ENCODE results near the gene C15orf40.
"Not testable (repeated sequence)": the region's sequence is repeated elsewhere in the genome, so short reads cannot be mapped to it uniquely, and the experiment has no call there.

Gene C15orf40

GRCh38 chr15:83012076-83012426, 612 bp upstream of the C15orf40 start:
- H3K4me3 Mint-ChIP-seq, result peak overlapping the region; percentile 100
- DNase-seq (no peak), ATAC-seq (no peak)
- peaks cover 37% of the 10 kb centered on the region for H3K36me3 Mint-ChIP-seq (ENCODE audit: low read depth)
- H3K9me3 Mint-ChIP-seq, result peaks cover 14% of the 10 kb centered on the region
- H3K4me1 Mint-ChIP-seq, result peaks cover 45% of the 10 kb centered on the region
- no peaks in the 10 kb centered on the region for H3K27me3 Mint-ChIP-seq
- H3K27ac Mint-ChIP-seq, result peak overlapping the region; percentile 87

GRCh38 chr15:83010709-83011270, 649 bp downstream of the C15orf40 start:
- H3K4me3 Mint-ChIP-seq, result peak overlapping the region; percentile 100
- no peaks in the 10 kb centered on the region for H3K27me3 Mint-ChIP-seq
- H3K4me1 Mint-ChIP-seq, result peaks cover 46% of the 10 kb centered on the region
- DNase-seq (peak; percentile 82), ATAC-seq (peak; percentile 63)
- H3K27ac Mint-ChIP-seq, result peak overlapping the region; percentile 98
- peaks cover 35% of the 10 kb centered on the region for H3K36me3 Mint-ChIP-seq (ENCODE audit: low read depth)
- peaks cover 14% of the 10 kb centered on the region for H3K9me3 Mint-ChIP-seq

DNA sequence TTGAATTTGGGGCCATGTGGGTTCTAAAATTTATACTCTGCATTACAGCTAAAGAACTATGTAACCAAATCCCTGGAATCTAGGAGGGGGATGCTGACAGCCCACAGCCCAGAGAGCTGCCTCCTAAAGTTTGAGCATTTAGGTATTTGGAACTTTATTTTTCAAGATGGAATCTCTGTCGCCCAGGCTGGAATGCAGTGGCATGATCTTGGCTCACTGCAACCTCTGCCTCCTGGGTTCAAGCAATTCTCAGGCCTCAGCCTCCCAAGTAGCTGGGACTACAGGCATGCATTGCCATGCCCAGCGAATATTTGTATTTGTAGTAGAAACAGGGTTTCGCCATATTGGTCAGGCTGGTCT, 10.8 kb downstream of the C15orf40 start:
- not testable (repeated sequence) for H3K27me3 Mint-ChIP-seq; H3K4me3 Mint-ChIP-seq; H3K9me3 Mint-ChIP-seq; H3K27ac Mint-ChIP-seq; H3K4me1 Mint-ChIP-seq; DNase-seq; ATAC-seq; H3K36me3 Mint-ChIP-seq (ENCODE audit: low read depth)

DNA sequence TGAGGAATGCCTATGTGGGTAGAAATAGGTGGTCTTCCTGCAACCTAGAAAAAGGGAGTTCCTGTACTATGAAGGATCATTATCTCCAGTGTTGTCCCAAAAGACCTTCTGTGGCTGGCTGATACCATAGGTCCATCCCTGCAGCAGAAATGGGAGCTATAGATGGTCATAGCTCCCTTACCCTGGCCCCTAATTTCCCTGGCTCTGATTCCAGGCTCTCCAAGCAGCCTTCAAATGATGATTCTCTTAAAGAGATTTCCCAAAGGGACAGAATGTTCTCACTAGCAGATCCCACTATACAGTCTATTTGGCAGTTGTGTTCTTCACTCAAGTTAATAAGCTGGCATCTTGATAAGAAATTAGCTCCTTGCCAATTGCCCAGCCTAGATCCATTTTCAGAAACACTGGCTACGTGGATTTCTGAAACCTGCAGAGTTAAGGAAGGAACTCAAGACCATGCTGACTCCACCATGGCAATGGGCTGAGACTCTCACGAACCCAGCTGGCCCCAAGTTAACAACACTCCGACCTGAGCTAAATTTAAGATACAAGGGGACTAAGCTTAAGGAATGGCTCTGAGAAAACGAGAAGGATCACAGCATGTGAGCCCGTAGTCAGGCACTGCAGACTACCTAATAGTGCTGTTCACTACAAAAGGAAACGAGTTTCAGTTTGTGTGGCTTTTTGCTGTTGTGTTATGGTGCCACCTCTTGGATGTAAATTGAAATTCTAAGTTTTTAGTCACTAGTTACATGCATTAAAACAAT, 11.4 kb downstream of the C15orf40 start:
- no peaks in the 10 kb centered on the region for H3K27me3 Mint-ChIP-seq
- H3K27ac Mint-ChIP-seq, result no peak overlapping the region
- peaks cover 3% of the 10 kb centered on the region for H3K36me3 Mint-ChIP-seq (ENCODE audit: low read depth)
- no peaks in the 10 kb centered on the region for H3K9me3 Mint-ChIP-seq
- H3K4me1 Mint-ChIP-seq, result peaks cover 6% of the 10 kb centered on the region
- DNase-seq (peak; percentile 18), ATAC-seq (peak; percentile 84)
- H3K4me3 Mint-ChIP-seq, result peak overlapping the region; percentile 57

DNA sequence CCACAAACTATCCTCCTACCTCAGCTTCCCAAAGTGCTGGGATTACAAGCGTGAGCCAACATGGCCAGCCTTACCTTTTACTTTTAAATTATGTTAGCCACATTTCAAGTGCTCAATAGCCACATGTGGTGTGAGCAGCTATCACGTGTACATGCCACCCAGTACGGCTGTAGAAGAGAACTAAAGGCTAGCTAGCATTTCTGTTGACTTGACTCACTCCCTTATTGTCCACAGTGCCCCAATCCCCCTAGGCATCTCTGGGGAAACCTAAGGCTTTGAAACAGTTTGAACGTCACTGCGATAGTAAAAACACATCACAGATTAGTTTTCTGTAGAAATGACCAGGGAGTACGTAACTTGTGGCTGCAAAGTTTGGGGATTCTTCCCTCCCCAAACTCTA, 12.0 kb downstream of the C15orf40 start:
- Mint-ChIP-seq H3K27me3 (no peaks in the 10 kb centered on the region), H3K4me3 (no peak overlapping the region), H3K36me3 (ENCODE audit: low read depth) (no peaks in the 10 kb centered on the region), H3K9me3 (no peaks in the 10 kb centered on the region), H3K27ac (no peak overlapping the region), H3K4me1 (peaks cover 6% of the 10 kb centered on the region)
- no peak for ATAC-seq
- no peak for DNase-seq

- H3K9me3 Mint-ChIP-seq, result no peaks in the 10 kb centered on the region
- no peak for DNase-seq
- no peaks in the 10 kb centered on the region for H3K27me3 Mint-ChIP-seq
- ATAC-seq, result no peak
- peaks cover 3% of the 10 kb centered on the region for H3K36me3 Mint-ChIP-seq (ENCODE audit: low read depth)
- no peak overlapping the region for H3K4me3 Mint-ChIP-seq
- no peak overlapping the region for H3K27ac Mint-ChIP-seq
- peaks cover 6% of the 10 kb centered on the region for H3K4me1 Mint-ChIP-seq
These were observed 15.5 kb downstream of the C15orf40 start for GRCh38 chr15:82995938-82996337.

- DNase-seq (no peak), ATAC-seq (no peak)
- no peaks in the 10 kb centered on the region for H3K9me3 Mint-ChIP-seq
- H3K27ac Mint-ChIP-seq, result no peak overlapping the region
- H3K36me3 Mint-ChIP-seq (ENCODE audit: low read depth), result peaks cover 8% of the 10 kb centered on the region
- peaks cover 3% of the 10 kb centered on the region for H3K4me1 Mint-ChIP-seq
- no peak overlapping the region for H3K4me3 Mint-ChIP-seq
- no peaks in the 10 kb centered on the region for H3K27me3 Mint-ChIP-seq
These were observed 16.4 kb downstream of the C15orf40 start for GRCh38 chr15:82995076-82995475.

DNA sequence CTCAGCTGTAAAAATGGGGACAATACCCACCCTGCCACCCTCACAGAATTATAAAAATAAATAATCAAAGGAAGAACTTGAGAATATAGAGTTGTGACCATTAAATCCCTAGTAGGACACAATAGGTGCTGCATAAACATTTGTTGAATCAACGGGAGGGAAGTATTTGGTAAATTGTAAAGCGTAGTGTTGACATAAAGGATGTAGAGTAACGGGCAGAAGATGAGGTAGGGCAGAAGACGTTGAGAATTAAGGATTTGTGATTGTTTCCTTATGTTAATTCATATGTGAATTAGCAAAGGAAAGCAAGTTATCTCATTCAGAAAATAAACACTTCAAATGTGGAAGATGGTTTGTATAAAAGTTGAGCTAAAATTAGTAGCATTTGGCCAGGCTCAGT, 18.3 kb downstream of the C15orf40 start:
- Mint-ChIP-seq H3K9me3 (no peaks in the 10 kb centered on the region), H3K27me3 (no peaks in the 10 kb centered on the region), H3K27ac (no peak overlapping the region), H3K36me3 (ENCODE audit: low read depth) (peaks cover 19% of the 10 kb centered on the region), H3K4me3 (no peak overlapping the region), H3K4me1 (peaks cover 3% of the 10 kb centered on the region)
- ATAC-seq, result no peak
- DNase-seq, result no peak

GRCh38 chr15:82992436-82992998, 18.9 kb downstream of the C15orf40 start:
- Mint-ChIP-seq H3K4me3 (no peak overlapping the region), H3K4me1 (peaks cover 4% of the 10 kb centered on the region), H3K36me3 (ENCODE audit: low read depth) (peaks cover 22% of the 10 kb centered on the region), H3K27ac (no peak overlapping the region), H3K27me3 (no peaks in the 10 kb centered on the region), H3K9me3 (no peaks in the 10 kb centered on the region)
- ATAC-seq, result no peak
- DNase-seq, result no peak

GRCh38 chr15:82986442-82986780, 25.0 kb downstream of the C15orf40 start:
- H3K4me3 Mint-ChIP-seq, result peak overlapping the region; percentile 98
- ATAC-seq (peak; percentile 14), DNase-seq (no peak)
- peaks cover 22% of the 10 kb centered on the region for H3K36me3 Mint-ChIP-seq (ENCODE audit: low read depth)
- peak overlapping the region; percentile 98 for H3K27ac Mint-ChIP-seq
- H3K27me3 Mint-ChIP-seq, result no peaks in the 10 kb centered on the region
- no peaks in the 10 kb centered on the region for H3K9me3 Mint-ChIP-seq
- peaks cover 31% of the 10 kb centered on the region for H3K4me1 Mint-ChIP-seq

- H3K36me3 Mint-ChIP-seq (ENCODE audit: low read depth), result peaks cover 21% of the 10 kb centered on the region
- H3K9me3 Mint-ChIP-seq, result no peaks in the 10 kb centered on the region
- H3K4me3 Mint-ChIP-seq, result peak within 1 kb of the TSS; percentile 98
- peak; percentile 94 for ATAC-seq
- peak; percentile 88 for DNase-seq
- H3K27ac Mint-ChIP-seq, result peak within 1 kb of the TSS; percentile 98
- H3K27me3 Mint-ChIP-seq, result no peaks in the 10 kb centered on the region
- peaks cover 31% of the 10 kb centered on the region for H3K4me1 Mint-ChIP-seq
These were observed 25.6 kb downstream of the C15orf40 start, which contains the start of gene RAMAC for GRCh38 chr15:82985688-82986441. Gene RAMAC (plus strand): TSS chr15:82986210. CDS start chr15:82989019, 2,809 bp downstream.

- Mint-ChIP-seq H3K4me1 (peaks cover 21% of the 10 kb centered on the region), H3K36me3 (ENCODE audit: low read depth) (no peaks in the 10 kb centered on the region), H3K4me3 (no peak overlapping the region), H3K27ac (no peak overlapping the region), H3K27me3 (no peaks in the 10 kb centered on the region), H3K9me3 (no peaks in the 10 kb centered on the region)
- DNase-seq (no peak), ATAC-seq (no peak)
These were observed 30.5 kb downstream of the C15orf40 start for GRCh38 chr15:82980981-82981380.

DNA sequence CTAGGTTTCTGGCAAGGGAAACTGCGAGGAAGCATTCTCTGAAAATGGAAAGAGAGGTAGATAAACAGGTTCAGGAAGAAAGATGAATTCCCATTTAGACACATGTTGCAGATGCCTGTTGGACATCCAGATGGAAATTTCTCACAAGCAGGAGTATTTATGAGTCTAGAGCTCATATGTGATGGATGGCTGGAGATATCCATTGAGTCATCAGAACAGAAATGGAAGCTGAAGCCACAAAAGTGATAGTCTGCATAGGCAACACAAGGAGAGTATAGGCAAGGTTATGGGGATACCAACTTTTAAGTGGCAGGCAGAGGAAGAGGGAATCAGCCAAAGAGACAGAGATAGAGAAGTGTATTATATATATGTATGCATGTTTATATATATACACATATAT, 31.7 kb downstream of the C15orf40 start:
- H3K36me3 Mint-ChIP-seq (ENCODE audit: low read depth), result no peaks in the 10 kb centered on the region
- DNase-seq (no peak), ATAC-seq (no peak)
- H3K4me1 Mint-ChIP-seq, result peaks cover 9% of the 10 kb centered on the region
- H3K4me3 Mint-ChIP-seq, result no peak overlapping the region
- H3K27ac Mint-ChIP-seq, result no peak overlapping the region
- no peaks in the 10 kb centered on the region for H3K9me3 Mint-ChIP-seq
- no peaks in the 10 kb centered on the region for H3K27me3 Mint-ChIP-seq

- Mint-ChIP-seq H3K4me1 (peaks cover 7% of the 10 kb centered on the region), H3K36me3 (ENCODE audit: low read depth) (no peaks in the 10 kb centered on the region), H3K27me3 (no peaks in the 10 kb centered on the region), H3K9me3 (no peaks in the 10 kb centered on the region), H3K27ac (no peak overlapping the region), H3K4me3 (no peak overlapping the region)
- DNase-seq, result no peak
- no peak for ATAC-seq
These were observed 33.0 kb downstream of the C15orf40 start for GRCh38 chr15:82978438-82978837.

GRCh38 chr15:82977076-82977475, 34.4 kb downstream of the C15orf40 start:
- no peaks in the 10 kb centered on the region for H3K27me3 Mint-ChIP-seq
- no peaks in the 10 kb centered on the region for H3K9me3 Mint-ChIP-seq
- H3K4me1 Mint-ChIP-seq, result peaks cover 5% of the 10 kb centered on the region
- H3K36me3 Mint-ChIP-seq (ENCODE audit: low read depth), result no peaks in the 10 kb centered on the region
- no peak for ATAC-seq
- H3K4me3 Mint-ChIP-seq, result no peak overlapping the region
- no peak overlapping the region for H3K27ac Mint-ChIP-seq
- no peak for DNase-seq
